Stimulated activated CD8-positive, alpha-beta memory T cell treated with anti-CD3 and anti-CD28 coated beads, Interleukin-2, amount 100 ng/mL, for 48 hours (primary cell): ENCODE data around the gene PPIC.

Experiments
- DNase-seq, 2 donors: peaks; one replicate each; pipeline ENCODE4 v3.0.0-alpha.2; 2020; ENCODE audit warnings: low read depth in 2 of 2

Gene PPIC

DNA sequence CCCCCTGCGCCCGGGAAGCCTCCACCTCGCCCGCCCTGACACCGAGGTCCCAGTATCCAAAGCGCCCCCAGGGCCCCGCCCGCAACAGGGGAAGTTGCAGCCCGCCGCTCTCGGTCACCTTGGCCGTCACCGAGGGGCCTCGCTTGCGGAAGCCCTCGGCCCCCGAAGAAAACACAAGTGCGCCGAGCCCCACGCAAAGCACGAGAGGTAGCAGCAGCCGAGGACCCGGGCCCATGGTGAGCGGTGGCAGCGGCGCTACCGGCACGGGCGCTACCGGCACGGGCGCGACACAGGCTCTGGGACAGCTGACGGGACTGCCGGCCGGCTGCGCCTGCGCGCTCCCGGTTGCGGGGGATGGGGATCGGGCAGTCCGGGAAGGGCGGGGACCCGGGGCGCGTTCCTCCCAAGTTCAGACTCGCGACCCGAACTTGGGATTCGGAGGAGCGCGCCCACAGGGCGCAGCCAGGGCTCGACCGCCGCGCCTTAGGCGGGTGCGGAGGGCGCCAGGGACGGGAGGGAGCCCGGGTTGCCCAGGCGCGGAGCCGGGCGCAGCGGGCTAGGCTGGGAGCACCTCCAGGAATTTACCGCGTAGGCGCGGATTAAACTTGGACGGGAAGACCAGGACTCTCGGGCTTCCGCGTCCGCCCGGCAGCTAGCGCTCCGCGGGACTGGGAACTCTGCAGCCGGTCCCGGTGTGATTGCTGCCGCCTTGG, at the start of gene PPIC:
Gene PPIC (minus strand): TSS at position 335 of the 713 bp plus-strand sequence. CDS start 100 bp downstream, at position 235.
- no peak for DNase-seq

DNA sequence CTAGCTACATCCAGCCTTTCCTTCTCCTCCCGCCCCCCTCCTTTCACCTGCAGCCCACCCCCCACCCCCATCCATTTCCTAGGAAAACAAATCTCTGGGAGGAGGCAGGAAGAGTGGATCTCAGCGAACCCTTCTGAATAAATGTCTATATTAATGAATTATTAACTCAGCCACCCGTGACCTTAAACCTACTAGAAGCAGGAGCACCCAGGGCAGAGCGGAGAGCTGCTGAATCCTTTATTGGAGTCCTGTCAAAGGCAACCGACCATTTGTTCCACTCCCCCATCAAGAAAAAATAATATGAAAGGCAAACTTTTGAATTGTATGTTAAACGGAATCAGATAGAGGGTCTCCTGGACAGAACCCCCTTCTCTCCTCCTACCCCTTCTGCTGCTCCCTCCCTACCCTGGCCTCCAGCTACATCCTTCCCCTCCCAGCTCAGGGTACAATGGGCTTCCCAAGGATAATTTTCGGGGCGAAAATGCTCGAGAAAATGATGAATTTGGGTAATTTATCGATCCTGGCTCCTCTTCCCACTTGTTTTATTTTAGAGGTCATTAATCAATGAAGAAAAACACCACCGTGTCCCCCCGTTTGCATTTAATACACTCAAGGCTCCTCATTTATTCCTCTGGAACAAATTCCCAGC, 49.2 kb upstream of the PPIC start:
- no peak for DNase-seq

DNA sequence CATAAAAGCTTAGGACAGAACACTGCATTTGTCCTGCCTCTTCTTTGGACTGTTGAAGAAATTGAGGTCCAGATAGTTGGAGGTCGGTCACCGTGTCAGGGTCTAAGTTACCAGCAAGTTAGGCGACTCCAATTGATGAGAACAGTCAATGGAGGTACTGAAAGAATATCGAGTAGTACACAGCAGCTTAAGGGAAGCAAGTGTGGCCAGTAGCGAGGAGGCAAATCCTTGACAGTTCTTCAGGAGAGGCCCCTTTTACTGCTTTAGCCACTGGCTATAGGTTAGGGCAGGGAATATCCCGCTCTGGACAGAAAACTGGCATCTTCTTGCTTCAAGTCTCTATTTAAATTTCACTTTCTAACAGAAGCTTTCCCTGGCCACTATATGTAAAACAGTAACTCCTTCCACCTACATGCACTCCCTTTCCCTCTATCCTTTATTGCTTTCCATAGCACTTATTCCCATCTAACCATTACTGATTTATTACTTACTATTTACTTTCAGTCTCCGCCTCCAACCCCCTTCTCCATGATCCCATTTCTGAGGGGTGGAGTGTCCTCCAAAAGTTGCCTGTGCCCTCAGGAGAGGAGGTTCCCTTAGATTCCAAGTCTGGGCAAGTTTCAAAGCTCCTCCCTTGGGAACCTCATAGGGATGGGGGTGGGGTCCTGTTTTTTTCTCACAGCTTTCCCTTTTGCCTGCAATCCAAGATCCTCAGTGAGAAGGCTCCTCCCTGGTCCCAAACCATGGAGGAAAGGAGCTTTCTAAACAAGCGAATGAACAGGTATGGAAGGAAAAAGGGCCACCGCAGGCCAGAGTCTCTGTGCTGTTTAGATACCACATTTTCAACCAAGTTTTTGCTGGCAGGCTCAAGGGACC, 48.4 kb upstream of the PPIC start:
- no peak for DNase-seq

DNA sequence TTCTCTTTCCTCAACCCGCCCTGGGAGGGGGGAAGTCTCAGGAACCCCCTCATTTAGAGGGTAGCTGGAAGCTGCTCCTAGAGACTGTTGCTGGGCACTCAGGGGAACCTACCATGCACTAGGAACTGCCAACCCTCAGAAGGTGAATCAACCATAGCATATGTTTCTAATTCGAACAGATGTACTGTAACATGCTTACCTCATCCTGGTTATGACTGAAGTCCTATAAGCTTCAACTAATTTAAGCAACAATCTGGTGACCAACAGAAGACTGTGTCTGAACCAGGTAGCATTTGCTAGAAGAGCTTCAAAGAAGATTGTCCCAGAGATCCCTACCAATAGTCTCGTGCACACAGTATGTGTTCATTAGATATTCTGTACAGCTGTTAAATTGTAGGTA, 46.8 kb upstream of the PPIC start:
- DNase-seq = no peak

DNA sequence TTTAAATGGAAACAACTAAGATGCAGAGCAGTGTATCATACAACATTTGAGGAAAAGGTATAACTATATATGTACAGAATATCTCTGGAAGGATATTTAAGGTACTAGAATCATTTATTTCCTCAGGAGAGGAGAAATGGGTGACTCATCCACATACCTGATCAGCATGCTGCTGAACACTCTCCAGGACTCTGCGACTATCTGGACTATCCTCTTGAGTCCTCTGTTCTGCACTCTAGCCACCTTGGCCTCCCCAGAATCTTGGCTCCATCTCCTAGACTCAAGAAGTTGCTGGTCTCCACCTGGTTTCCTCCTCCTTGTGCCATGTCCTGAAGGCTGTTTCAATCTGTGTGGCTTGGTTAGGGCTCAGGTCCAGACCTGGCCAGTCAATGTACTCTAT, 43.7 kb upstream of the PPIC start:
- DNase-seq = no peak

DNA sequence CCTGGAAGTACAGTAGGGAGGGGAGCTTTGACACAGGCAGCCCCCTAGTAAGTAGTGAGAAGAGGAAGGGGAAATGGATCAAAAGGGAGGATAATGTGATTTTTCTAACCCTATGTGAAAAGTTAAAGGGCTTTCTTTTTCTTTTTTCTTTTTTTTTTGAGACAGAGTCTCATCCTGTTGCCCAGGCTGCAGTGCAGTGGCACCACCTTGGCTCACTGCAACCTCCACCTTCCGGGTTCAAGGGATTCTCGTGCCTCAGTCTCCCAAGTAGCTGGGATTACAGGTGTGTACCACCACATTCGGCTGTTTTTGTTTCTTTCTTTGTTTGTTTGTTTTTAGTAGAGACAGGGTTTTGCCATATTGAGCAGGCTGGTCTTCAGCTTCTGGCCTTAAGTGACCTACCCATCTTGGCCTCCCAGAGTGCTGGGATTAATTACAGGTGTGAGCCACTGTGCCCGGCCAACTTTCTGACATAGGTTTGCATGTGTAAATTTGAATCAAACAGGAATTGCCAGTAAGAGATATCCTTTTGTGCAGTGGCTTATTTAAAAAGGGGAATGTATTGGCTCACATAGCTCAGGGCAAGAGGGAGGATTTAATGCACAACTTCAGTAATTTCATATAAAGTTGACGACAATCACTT, 39.1 kb upstream of the PPIC start:
- DNase-seq = no peak

DNA sequence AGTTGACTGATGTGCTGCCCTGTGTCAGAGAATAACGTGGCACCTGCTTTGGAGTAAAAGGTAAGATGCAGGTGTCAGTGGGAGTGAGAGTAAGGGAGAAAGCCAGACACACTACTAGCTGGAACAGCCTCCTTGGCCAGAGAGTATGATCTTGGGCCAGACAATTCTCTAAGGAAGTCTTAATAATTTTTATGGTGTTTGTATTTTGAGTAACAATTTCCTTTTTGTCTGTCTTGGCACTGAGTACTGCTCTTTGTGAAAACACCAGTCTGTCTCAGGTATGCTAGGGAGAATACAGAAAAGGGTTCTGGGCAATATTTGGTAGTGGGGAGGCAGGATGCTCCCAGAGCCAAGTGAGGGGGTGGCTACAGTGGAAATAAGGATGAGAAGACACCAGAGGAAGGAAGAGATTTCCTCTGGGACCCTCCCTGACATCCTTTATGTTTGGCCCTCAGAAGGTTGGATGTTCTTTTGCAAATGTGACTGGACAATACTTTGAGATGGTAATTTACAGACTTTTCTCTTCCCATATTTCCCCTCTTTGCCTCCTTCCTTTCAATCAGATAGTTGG, 31.9 kb upstream of the PPIC start:
- no peak for DNase-seq

DNA sequence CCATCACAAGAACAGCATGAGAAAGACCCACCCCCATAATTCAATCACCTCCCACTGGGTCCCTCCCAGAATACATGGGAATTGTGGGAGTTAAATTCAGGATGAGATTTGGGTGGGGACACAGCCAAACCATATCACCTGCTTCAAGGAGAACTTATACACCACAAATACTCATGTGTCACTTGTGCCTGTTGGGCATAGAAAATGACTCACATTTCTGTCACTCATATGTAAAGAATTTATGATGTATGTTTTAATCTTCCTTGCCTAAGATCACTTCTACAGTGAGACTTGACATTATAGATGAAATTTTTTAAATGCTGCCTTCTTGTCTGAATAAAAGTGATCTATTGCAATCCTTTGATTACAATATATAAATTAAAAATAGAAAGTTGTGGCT, 29.5 kb upstream of the PPIC start:
- DNase-seq = no peak

DNA sequence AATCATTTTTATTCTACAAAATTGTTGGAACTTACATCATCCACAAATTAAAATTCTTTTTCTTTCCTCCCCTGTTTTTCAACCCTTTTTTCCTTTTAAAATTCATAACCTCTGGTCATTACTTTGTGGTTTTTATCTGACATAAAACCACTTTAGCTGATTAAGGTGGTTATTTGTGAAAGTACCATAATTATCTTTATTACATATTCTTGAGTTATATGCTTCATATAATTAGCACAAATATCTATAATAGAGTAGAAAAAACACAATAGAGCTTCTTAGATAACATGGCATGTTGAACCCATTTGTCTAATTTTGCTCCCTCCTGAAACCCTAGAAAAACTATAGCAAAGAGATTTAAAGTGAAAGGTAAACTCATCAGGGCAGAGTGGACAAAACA, 22.9 kb upstream of the PPIC start:
- DNase-seq = no peak

DNA sequence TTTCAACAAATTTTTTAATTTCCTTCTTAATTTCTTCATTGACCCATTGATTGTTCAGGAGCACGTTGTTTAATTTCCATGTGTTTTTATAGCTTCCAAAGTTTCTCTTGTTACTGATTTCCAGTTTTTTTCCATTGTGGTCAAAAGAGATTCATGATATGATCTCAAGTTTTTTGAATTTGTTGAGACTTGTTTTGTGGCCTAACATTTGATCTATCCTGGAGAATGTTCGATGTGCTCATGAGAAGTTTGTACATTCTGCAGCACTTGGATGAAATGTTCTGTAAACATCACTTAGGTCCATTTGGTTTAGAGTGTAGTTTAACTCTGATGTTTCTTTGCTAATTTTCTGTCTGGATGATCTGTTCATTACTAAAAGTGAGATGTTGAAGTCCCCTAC, 14.7 kb upstream of the PPIC start:
- no peak for DNase-seq

DNA sequence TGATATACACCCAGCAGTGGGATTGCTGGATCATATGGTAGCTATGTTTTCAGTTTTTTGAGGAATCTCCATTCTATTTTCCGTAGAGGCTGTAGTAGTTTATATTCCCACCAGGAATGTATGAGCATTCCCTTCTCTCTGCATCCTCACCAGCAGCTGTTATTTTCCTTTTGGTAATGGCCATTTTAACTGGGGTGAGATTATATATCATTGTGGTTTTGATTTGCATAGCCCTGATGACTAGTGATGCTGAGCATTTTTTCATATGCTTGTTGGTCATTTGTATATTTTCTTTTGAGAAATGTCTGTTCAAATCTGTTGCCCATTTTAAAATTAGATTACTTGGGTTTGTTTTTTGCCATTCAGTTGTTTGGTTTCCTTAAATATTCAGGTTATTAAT, 11.2 kb upstream of the PPIC start:
- DNase-seq = no peak

DNA sequence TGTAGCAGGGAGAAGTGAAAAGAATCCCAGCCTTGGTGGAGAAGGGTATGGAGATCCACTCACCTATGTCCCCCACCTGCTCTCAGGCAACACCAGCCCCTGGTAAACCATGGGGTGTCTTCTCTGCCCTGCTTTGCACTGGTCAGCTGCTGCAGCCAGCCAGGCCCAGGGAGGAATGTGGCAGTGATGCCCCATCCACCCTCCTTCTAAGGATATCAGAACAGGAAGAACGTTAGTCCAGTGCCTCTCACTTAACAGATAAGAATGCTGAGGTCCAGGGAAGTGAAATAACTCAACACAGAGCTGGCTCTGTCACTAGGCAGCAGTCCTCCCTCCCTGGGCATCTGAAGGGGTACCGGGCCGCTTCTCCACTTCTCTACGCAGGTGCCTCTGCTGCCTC, 9.7 kb upstream of the PPIC start:
- no peak for DNase-seq

DNA sequence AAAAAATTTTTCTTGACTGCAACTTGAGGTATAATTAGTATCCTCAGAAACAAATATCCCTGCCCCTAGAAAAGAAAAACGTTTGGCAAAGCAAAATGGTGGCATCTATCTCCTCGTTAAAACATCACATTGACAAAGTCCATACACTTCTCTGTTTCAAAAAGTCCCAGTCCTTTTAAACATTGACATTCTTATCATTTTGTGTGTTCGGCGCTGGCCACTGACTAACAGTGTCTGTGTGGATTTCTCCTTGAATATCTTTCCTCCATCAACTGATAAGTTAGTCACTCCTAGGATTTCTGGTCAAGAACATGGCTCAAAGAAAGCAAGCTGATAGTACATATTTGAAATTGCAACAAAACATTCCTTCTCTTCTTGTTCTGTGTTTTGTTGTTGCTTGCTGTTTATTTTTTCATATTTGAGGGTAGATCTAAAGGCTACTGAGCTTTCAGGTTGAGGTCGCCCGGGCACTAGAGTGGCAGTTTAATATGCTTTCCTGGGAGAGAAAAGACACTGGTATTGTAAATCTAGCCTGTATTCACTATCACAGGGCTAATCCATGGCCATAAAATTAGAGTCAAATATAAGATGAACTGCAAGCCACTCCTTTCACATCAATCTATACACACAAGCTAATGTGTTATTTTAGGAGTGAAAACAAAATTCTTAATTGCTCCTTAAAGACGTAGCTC, 8.5 kb upstream of the PPIC start:
- DNase-seq = no peak

DNA sequence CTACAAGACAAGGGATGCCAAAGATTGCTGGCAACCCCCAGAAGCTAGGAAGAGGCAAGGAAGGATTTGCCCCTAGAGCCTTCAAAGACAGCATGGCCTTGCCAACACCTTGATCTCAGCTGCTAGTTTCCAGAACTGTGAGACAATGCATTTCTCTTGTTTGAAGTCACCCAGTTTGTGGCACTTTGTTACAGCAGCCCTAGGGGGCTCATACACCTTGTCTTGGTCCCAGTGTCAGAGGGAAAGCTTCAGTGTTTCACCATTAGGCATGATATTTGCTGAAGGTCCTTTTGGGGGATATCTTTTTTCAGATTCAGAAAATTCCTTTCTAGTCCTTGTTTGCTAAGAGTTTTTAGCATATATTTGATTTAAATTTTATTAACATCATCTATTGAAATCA, 3.1 kb upstream of the PPIC start:
- no peak for DNase-seq

DNA sequence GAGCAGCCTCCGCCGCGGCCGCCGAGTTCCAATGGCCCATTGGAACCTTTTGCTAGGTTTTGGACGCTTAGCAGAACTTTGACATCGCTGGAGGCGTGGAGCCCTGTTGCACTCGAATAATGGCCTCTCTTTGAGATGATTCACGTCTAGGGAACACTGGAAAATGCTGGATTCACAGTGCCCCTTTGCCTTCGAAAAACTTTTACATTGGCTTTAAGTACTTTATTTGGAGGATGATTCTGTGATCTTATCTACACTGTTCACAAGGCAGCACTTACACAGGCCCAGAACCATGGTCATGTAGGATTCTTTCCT, 536 bp upstream of the PPIC start:
- no peak for DNase-seq

DNA sequence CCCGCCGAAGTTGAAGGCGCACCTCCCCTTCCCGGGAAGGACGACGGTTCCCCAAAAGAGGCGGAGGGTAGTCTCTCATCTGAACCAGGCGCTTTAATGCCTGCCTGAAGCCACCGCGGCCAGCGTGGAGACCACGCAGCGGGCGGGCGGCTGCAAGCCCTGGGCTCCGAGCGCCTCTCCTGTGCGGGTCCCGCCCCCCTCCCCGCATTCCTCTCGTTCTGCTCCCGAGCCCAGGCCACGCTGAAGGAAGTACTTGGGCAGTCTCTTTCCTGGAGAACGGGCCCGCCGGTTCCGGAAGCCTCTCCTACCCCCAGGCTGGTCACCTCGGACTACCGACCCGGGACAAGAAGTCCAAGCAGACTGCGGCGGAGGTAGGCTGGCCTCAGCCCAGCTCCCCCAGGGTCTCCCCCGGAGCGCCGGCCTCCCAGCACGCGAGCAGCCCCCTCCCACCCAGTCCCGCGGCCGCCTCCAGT, 571 bp downstream of the PPIC start:
- DNase-seq = no peak

DNA sequence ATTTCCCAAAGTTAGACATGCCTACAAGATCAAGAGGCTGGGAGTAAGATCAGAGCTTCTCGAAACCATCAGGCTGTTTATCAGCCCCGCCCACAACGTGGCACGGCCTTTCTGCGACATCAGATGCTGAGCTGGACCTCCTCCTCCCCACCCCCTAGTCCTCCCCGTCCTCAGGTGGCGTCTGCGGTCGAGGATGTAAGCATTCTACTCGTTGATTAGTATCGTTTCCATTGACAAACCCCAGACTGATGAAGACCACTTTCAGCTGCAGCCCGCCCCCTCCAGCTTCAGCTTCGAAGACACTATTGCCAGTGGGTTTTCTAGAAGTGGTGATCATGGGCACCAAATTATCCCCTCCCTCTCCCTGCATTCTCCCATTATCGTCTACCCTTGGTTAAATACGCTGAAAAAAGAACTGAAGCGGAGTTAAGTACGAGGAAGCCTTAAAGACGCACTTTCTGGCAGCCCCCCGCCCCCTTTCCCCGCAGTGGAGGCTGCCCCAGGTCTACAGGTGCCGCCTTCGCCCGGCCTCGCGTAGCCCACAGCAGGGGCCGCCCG, 1.1 kb downstream of the PPIC start:
- DNase-seq = no peak

DNA sequence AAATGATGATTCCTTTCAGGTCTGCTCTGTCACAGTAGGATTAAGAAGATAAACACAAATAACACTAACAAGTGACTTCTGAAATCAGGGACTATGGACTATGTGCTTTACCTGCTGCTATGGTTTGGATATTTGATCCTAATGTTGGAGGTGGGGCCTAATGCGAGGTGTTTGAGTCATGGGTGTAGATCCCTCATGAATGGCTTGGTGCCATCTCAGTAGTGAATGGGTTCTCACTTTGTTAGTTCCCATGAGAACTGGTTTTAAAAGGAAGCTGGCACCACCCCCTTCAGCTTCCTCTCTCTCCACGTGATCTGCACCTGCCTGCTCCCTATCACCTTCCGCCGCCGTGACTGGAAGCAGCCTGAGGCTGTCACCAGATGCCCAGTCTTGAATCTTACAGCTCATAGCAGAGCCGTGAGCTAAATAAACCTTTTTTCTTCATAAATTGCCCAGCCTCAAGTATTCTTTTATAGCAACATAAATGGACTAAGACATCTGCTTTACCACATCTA, 3.3 kb downstream of the PPIC start:
- no peak for DNase-seq

DNA sequence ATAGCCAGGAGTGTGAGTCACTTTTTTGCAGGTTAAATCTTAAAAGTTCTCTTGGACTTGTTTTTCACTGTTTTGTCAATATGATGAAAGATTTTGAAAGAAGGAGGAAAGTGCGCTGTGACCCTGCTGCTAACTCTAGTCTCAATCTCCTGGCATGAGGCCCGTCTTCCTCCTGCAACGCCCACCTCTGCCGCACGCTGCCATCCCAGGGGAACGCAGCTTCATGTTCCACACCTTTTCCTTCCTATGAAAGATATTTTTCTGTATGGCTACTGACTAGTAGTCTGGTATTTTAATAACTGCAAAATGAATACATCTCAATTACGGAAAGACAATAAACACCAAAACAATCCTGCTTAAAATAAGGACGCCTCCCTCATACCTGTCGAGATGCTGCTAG, 8.3 kb downstream of the PPIC start:
- no peak for DNase-seq

DNA sequence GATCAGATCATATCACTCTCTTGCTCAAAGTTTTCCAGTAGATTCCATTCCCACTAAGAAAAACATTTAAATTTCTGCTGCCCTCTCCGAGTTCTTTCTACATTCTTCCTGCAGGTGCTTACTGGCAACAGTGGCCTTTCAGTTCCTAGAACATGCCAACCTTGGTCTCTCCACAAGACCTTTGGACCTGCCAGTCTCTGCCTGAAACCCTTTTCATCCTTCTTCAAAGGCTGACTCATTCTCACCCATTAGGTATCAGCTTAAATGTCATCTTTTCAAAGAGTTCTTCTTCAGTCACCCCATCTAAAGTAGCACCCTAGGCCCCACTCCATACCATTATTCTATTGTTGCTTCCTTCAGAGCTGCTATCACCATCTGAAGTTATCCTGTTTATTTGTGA, 21.8 kb downstream of the PPIC start:
- no peak for DNase-seq

DNA sequence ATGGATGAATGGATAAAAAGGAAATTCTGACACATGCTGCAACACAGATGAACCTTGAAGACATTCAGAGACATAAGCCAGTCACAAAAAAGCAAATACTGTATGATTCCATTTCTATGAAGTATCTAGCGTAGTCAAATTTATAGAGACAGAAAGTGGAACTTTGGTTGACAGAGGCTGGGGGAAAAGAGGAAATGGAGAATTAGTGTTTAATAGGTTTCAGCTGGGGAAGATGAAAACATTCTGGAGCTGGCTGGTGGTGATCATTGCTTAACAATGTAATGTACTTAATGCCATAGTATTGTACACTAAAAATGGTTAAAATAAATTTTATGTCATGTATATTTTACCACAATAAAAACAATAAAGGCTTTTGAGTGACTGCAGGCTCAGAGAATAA, 24.2 kb downstream of the PPIC start:
- DNase-seq = no peak
